GM12874 (cell line): ENCODE results near the gene PLBD2.

ENCODE experiments used
- TF ChIP-seq, protein P1 (sequence below): IDR thresholded peaks from 2 replicates; pipeline ENCODE4 v1.5.1; 2011; ENCODE audit warnings: low read depth, mild to moderate bottlenecking, control low read depth, low read length, moderate library complexity; ENCODE audit not compliant: insufficient read depth

PLBD2 gene

DNA sequence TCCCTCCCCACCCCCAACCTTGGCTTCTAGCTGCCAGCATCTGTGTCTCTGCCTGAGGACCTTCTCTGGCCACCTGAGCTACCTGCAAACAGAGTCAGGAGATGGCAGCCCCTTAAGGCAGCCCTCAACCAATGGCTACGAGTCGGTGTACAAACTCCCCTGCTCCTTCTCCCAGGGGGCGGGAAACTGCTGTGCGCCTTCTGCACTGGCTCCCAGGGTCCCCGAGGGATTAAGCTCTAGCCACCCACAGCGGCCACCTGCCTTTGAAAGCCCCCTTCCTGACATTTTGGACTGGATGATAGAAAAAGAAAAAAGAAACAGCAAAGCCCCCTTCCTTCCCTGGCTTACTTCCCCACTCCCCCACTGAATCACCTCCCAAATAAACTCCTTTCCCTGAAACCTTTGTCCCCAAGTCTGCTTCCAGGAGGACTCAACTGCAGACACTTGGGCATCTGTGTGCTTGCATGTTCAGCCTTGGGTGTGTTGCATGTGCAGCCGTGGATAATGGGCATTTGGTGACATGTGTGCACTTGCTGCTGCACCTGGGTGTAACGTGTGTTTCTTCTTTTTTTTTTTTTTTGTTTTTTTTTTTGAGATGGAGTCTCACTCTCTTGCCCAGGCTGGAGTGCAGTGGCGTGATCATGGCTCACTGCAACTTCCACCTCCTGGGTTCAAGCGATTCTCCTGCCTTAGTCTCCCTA is 39.3 kb downstream of the PLBD2 start:
- TF ChIP-seq, protein P1, sequence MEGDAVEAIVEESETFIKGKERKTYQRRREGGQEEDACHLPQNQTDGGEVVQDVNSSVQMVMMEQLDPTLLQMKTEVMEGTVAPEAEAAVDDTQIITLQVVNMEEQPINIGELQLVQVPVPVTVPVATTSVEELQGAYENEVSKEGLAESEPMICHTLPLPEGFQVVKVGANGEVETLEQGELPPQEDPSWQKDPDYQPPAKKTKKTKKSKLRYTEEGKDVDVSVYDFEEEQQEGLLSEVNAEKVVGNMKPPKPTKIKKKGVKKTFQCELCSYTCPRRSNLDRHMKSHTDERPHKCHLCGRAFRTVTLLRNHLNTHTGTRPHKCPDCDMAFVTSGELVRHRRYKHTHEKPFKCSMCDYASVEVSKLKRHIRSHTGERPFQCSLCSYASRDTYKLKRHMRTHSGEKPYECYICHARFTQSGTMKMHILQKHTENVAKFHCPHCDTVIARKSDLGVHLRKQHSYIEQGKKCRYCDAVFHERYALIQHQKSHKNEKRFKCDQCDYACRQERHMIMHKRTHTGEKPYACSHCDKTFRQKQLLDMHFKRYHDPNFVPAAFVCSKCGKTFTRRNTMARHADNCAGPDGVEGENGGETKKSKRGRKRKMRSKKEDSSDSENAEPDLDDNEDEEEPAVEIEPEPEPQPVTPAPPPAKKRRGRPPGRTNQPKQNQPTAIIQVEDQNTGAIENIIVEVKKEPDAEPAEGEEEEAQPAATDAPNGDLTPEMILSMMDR, result no peak

DNA sequence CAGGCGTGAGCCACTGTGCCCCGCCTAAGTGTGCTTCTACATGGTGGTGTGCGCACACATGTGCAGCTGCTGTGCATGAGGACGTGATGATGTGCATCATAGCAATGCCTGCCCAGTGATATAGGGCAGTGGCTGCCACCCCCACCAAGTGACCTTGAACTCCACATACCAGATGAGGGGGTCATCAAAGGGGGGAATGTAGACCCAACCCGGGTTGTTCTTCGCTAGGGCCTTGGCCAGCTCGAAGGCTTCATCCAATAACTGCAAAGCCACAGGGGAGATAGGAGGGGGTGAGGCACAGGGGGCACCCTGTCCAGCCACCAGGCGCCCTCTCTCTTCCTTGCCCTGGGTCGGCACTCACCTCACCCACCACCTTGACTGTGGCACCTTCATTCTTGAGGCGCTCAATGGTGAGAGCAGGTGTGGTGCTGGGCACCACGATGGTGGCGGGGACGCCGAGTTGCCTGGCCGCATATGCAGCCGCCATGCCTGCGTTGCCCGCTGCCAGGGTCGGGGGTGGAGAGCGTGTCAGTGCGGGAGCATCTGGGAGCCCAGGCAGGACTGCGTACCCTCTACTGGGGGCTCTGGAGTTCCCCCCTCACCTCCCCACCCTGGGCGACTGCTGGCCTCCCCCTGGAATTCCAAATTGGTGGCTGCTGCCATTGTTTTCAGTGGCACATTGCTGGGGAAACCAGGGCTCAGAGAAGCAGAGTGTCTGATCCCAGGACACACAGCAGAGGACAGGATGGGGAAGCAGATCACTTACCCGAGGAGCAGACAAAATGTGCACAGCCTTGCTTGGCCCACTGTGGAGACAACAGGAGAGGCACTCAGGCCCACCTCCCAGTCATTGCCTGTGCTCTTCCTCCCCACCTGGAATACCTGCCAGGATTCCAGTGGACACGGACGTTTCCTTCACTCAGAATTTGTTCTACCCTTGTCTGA is 40.2 kb downstream of the PLBD2 start:
- TF ChIP-seq, protein P1, result no peak

DNA sequence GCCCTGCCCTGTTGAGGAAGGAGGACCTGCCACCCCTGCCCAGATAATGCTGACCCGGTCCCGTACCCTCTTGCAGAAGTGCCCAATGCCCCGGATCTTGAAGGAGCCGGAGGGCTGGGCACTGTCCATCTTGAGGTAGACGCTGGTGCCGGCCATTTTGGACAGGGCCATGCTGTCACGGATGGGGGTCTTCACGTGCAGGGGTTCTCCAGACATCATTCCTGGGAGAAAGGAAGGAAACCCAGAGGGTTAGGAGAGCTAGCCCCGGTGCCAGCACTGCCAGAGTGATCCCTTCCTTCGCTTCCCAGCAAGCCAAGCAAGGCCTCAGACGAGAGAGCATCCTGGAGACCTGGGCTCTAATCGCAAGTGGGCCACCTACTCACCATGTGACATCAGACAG is 41.1 kb downstream of the PLBD2 start:
- TF ChIP-seq, protein P1, result no peak

DNA sequence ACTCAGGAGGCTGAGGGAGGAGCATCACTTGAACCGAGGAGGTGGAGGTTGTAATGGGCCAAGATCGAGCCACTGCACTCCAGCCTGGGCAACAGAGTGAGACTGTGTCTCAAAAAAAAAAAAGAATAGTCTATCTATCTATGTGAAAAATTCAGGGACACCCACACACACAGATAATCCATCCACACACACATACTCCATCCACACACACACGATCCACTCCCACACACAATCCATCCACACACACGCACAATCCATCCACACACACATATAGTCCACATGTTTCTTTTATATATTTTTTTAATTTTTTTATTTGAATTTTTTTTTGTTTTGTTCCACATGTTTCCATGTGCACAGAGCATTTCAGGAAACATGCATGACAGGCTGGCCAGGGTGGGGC is 42.0 kb downstream of the PLBD2 start:
- TF ChIP-seq, protein P1, result no peak

DNA sequence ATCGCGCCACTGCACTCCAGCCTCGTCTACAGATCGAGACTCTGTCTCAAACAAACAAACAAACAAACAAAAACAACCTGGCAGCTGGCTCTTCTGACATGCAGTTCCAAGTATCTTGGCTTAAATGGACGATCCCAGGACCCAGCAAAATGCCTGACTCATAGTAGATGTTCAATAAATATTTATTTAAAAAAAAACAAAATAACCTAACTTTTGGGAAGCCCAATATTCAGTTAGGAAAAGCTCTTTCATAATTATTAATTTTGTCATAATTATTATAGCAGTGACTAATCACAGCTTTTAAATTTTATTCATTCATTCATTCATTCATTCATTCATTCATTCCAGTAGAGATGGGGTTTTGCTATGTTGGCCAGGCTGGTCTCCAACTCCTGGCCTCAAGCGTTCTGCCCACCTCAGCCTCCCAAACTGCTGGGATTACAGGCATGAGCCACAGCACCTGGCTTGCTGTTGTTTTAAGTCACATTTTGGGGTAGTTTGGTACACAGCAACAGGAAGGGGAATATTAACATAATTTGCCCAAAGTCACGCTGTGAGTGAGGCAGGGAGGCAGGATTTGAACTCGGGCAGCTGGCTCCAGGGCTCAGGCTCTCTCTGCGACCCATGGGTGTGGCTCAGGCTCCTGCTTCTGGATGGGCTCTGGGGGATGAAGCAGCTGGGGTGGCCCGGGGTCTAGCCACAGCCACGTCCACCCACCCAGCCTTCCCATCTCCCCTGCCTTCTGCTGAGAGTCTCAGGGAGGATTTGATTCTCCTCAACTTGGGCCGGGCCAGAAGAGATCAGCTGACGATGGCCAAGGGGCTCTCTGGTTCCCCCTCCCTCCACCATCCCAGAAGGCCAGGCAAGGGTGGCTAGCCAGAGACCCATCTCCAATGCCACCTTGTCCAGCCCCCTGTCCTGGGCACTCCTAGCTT is 42.9 kb downstream of the PLBD2 start:
- TF ChIP-seq, protein P1, result no peak

DNA sequence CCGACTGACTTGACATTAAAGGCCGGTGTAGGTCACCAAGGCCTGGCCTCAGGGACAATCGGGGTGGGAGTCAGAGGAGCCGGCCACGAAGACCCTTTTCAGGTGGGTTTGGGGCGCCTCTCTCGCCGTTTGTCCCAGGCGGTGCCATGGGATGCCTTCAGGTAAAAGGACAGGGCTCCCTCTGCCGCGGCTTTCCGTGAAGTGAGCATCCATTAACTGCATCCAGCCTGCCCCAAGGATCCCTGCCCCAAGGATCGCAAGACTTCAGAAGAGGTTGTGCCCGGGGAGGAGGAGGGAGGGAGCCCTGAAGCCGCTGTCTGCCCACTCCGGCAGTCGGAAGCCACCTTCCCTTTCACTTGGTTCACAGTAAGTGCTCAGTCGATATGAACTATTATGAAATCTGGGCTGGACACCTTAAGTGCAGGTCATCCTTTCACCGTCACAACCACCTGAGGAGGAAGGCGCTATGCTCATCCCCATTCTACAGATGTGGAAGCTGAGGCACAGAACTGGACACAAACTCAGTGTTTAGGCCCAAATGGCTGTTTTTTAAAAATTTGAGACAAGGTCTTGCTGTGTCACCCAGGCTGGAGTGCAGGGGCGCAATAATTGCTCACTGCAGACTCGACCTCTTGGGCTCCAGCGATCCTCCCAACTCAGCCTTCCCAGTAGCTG is 44.3 kb downstream of the PLBD2 start:
- TF ChIP-seq, protein P1, result no peak
